CD4-positive, alpha-beta memory T cell (primary cell): Measurements from ENCODE around the gene CUX1. TPM values are rescaled to one million over a fixed set of nuclear protein-coding genes. Genes with fewer than 3 reads are reported as not detected.

Experiments
- CTCF ChIA-PET: fragments of 350-600 bp; sonication (Branson Sonifier 250); formaldehyde crosslinking; loops from one replicate; lab custom pipeline; 2021; ENCODE audit warnings: inconsistent platforms; ENCODE audit not compliant: partially characterized antibody; lab: Charles Lee
- POLR2A ChIA-PET: fragments of 350-600 bp; sonication (Branson Sonifier 250); formaldehyde crosslinking; loops from one replicate; lab custom pipeline; 2021; ENCODE audit not compliant: partially characterized antibody; lab: Charles Lee
- DNase-seq, 5 donors: peaks; one replicate each; pipeline versions ENCODE4 v3.0.0 to v3.0.0-alpha.2; 2020 to 2022; ENCODE audit warnings: mixed read lengths in 1 of 5
- H3K27ac ChIP-seq: one replicate; pipeline ENCODE4 v1.7.0; 2013; ENCODE audit warnings: low read depth, low read length
- H3K27me3 ChIP-seq: 2 replicates; pipeline ENCODE4 v1.7.0; 2013; ENCODE audit warnings: mild to moderate bottlenecking, low read length, moderate library complexity; ENCODE audit not compliant: insufficient read depth
- H3K36me3 ChIP-seq: 2 replicates; pipeline ENCODE4 v1.7.0; 2013; ENCODE audit warnings: mild to moderate bottlenecking, low read length, moderate library complexity; ENCODE audit not compliant: insufficient read depth
- H3K4me1 ChIP-seq: 2 replicates; pipeline ENCODE4 v1.7.0; 2013; ENCODE audit warnings: mild to moderate bottlenecking, low read length, moderate library complexity; ENCODE audit not compliant: insufficient read depth
- H3K4me3 ChIP-seq, 2 donors: one replicate each; pipeline ENCODE4 v1.7.0; 2013; ENCODE audit warnings: low read length in 2 of 2, mild to moderate bottlenecking in 1 of 2
- H3K9me3 ChIP-seq, 2 donors: one replicate each; pipeline ENCODE4 v1.7.0; 2013; ENCODE audit warnings: low read length in 2 of 2, control low read depth in 1 of 2; ENCODE audit not compliant: control insufficient read depth in 1 of 2
- H3K27ac Mint-ChIP-seq, 7 donors: one replicate each; pipeline ENCODE4 v1.8.0; 2020 to 2021; ENCODE audit warnings: mixed read lengths in 7 of 7, mild to moderate bottlenecking in 6 of 7, inconsistent platforms in 3 of 7, moderate library complexity in 3 of 7
- H3K27me3 Mint-ChIP-seq, 2 donors: one replicate each; pipeline ENCODE4 v1.8.0; 2020 to 2021; ENCODE audit warnings: mixed read lengths in 2 of 2
- H3K36me3 Mint-ChIP-seq, 2 donors: one replicate each; pipeline ENCODE4 v1.8.0; 2020 to 2021; ENCODE audit warnings: mixed read lengths in 2 of 2, inconsistent platforms in 1 of 2, mild to moderate bottlenecking in 1 of 2
- H3K4me1 Mint-ChIP-seq, 4 donors: one replicate each; pipeline ENCODE4 v1.8.0; 2020 to 2021; ENCODE audit warnings: mixed read lengths in 4 of 4, mild to moderate bottlenecking in 1 of 4
- H3K4me3 Mint-ChIP-seq, 8 donors: one replicate each; pipeline ENCODE4 v1.8.0; 2020 to 2021; ENCODE audit warnings: mixed read lengths in 8 of 8, mild to moderate bottlenecking in 7 of 8, moderate library complexity in 6 of 8, inconsistent platforms in 3 of 8
- H3K9me3 Mint-ChIP-seq, 8 donors: one replicate each; pipeline ENCODE4 v1.8.0; 2020 to 2021; ENCODE audit warnings: mixed read lengths in 8 of 8, mild to moderate bottlenecking in 5 of 8, inconsistent platforms in 3 of 8, moderate library complexity in 1 of 8
- intact Hi-C: fragments of 100-400 bp; cut with micrococcal nuclease; formaldehyde crosslinking; loops from one replicate; pipeline ENCODE4 v1.15.1; 2023
- polyA plus RNA-seq, 2 donors: library from polyadenylated mRNA; unstranded; fragments of 300-500 nt; fragmentation: Illumina TruSeq; gene quantifications; one replicate each; pipeline ENCODE4 v1.2.3, GENCODE V29; 2021
- total RNA-seq, 2 experiments: library from RNA; stranded (reverse); gene quantifications; one replicate each; pipeline ENCODE4 v1.2.3, GENCODE V29; 2021

Gene CUX1
- total and polyA plus RNA-seq, 4 experiments from 2014 or later = 2.1 to 47.6 (median 36.1) TPM

GRCh38 chr7:102103027-102103372 is 285.6 kb downstream of the CUX1 start:
- Mint-ChIP-seq H3K27ac (no peak overlapping the region), H3K9me3 (peaks cover 0 to 1% (median 0%) of the 10 kb centered on the region in 8 donors), H3K4me3 (no peak overlapping the region), H3K27me3 (no peaks in the 10 kb centered on the region), H3K4me1 (no peaks in the 10 kb centered on the region), H3K36me3 (peaks cover 36 to 41% of the 10 kb centered on the region in 2 donors)
- CTCF ChIA-PET = no interaction called here
- POLR2A ChIA-PET = no interaction called here
- no peaks in the 10 kb centered on the region for H3K27me3 ChIP-seq
- H3K4me1 ChIP-seq = no peaks in the 10 kb centered on the region
- H3K9me3 ChIP-seq = no peaks in the 10 kb centered on the region
- H3K27ac ChIP-seq = no peak overlapping the region
- H3K36me3 ChIP-seq = peaks cover 7% of the 10 kb centered on the region
- DNase-seq = no peak
- H3K4me3 ChIP-seq = no peak overlapping the region
- intact Hi-C loops = no loop called here

- H3K9me3 Mint-ChIP-seq = peaks cover 0 to 1% (median 0%) of the 10 kb centered on the region in 8 donors
- H3K27ac Mint-ChIP-seq = peak overlapping the region in 1 of 7 donors; percentile 4
- no peak overlapping the region for H3K4me3 Mint-ChIP-seq
- H3K4me1 ChIP-seq = no peaks in the 10 kb centered on the region
- H3K4me3 ChIP-seq = no peak overlapping the region
- no peaks in the 10 kb centered on the region for H3K4me1 Mint-ChIP-seq
- no peaks in the 10 kb centered on the region for H3K9me3 ChIP-seq
- peaks cover 34 to 38% of the 10 kb centered on the region in 2 donors for H3K36me3 Mint-ChIP-seq
- no peak overlapping the region for H3K27ac ChIP-seq
- ChIA-PET CTCF (no interaction called here), POLR2A (no interaction called here)
- intact Hi-C loops = no loop called here
- H3K27me3 Mint-ChIP-seq = no peaks in the 10 kb centered on the region
- peaks cover 7% of the 10 kb centered on the region for H3K36me3 ChIP-seq
- H3K27me3 ChIP-seq = no peaks in the 10 kb centered on the region
- no peak for DNase-seq
These were observed 286.8 kb downstream of the CUX1 start for GRCh38 chr7:102104245-102104644.

- H3K36me3 Mint-ChIP-seq = peaks cover 39 to 45% of the 10 kb centered on the region in 2 donors
- Histone ChIP-seq H3K4me1 (no peaks in the 10 kb centered on the region), H3K36me3 (peaks cover 10% of the 10 kb centered on the region), H3K4me3 (no peak overlapping the region), H3K27ac (no peak overlapping the region), H3K9me3 (no peaks in the 10 kb centered on the region), H3K27me3 (no peaks in the 10 kb centered on the region)
- POLR2A ChIA-PET = no interaction called here
- H3K4me3 Mint-ChIP-seq = no peak overlapping the region
- intact Hi-C loops = no loop called here
- H3K27ac Mint-ChIP-seq = peak overlapping the region in 1 of 7 donors; percentile 30
- peaks cover 0 to 1% (median 0%) of the 10 kb centered on the region in 8 donors for H3K9me3 Mint-ChIP-seq
- no peaks in the 10 kb centered on the region for H3K27me3 Mint-ChIP-seq
- H3K4me1 Mint-ChIP-seq = no peaks in the 10 kb centered on the region
- CTCF ChIA-PET = no interaction called here
- DNase-seq = no peak
These were observed 289.2 kb downstream of the CUX1 start for GRCh38 chr7:102106625-102107024.

GRCh38 chr7:102107474-102108104 is 290.2 kb downstream of the CUX1 start:
- H3K4me3 ChIP-seq = no peak overlapping the region
- CTCF ChIA-PET = no interaction called here
- Mint-ChIP-seq H3K4me1 (no peaks in the 10 kb centered on the region), H3K36me3 (peaks cover 39 to 44% of the 10 kb centered on the region in 2 donors), H3K27ac (peak overlapping the region in 1 of 7 donors; percentile 46), H3K9me3 (peaks cover 0 to 1% (median 0%) of the 10 kb centered on the region in 8 donors), H3K4me3 (no peak overlapping the region), H3K27me3 (no peaks in the 10 kb centered on the region)
- DNase-seq = no peak
- no peaks in the 10 kb centered on the region for H3K9me3 ChIP-seq
- peaks cover 10% of the 10 kb centered on the region for H3K36me3 ChIP-seq
- POLR2A ChIA-PET = no interaction called here
- no peaks in the 10 kb centered on the region for H3K27me3 ChIP-seq
- intact Hi-C loops = no loop called here
- no peaks in the 10 kb centered on the region for H3K4me1 ChIP-seq
- no peak overlapping the region for H3K27ac ChIP-seq

GRCh38 chr7:102111061-102112041 is 293.9 kb downstream of the CUX1 start:
- no peak for DNase-seq
- ChIA-PET CTCF (no interaction called here), POLR2A (no interaction called here)
- Histone ChIP-seq H3K27ac (no peak overlapping the region), H3K4me3 (no peak overlapping the region), H3K36me3 (peaks cover 20% of the 10 kb centered on the region), H3K9me3 (no peaks in the 10 kb centered on the region), H3K4me1 (no peaks in the 10 kb centered on the region), H3K27me3 (no peaks in the 10 kb centered on the region)
- Mint-ChIP-seq H3K36me3 (peaks cover 44% of the 10 kb centered on the region in 2 donors), H3K4me3 (no peak overlapping the region), H3K4me1 (no peaks in the 10 kb centered on the region), H3K9me3 (peaks cover 0 to 3% (median 0%) of the 10 kb centered on the region in 8 donors), H3K27ac (no peak overlapping the region), H3K27me3 (no peaks in the 10 kb centered on the region)
- intact Hi-C loops = no loop called here

GRCh38 chr7:102115181-102115580 is 297.8 kb downstream of the CUX1 start:
- ChIA-PET POLR2A (no interaction called here), CTCF (no interaction called here)
- Histone ChIP-seq H3K27me3 (no peaks in the 10 kb centered on the region), H3K4me1 (no peaks in the 10 kb centered on the region), H3K9me3 (no peaks in the 10 kb centered on the region), H3K36me3 (peaks cover 13% of the 10 kb centered on the region), H3K27ac (no peak overlapping the region), H3K4me3 (no peak overlapping the region)
- no peaks in the 10 kb centered on the region for H3K27me3 Mint-ChIP-seq
- H3K4me1 Mint-ChIP-seq = peaks cover 0 to 2% (median under 1%) of the 10 kb centered on the region in 4 donors
- H3K9me3 Mint-ChIP-seq = peaks cover 0 to 3% (median 0%) of the 10 kb centered on the region in 8 donors
- intact Hi-C loops = no loop called here
- H3K27ac Mint-ChIP-seq = peak overlapping the region in 1 of 7 donors; percentile 17
- DNase-seq = no peak
- H3K4me3 Mint-ChIP-seq = peak overlapping the region in 1 of 8 donors; percentile 11
- peaks cover 51 to 56% of the 10 kb centered on the region in 2 donors for H3K36me3 Mint-ChIP-seq

- intact Hi-C loops = no loop called here
- Histone ChIP-seq H3K9me3 (no peaks in the 10 kb centered on the region), H3K4me1 (no peaks in the 10 kb centered on the region), H3K4me3 (no peak overlapping the region), H3K27ac (no peak overlapping the region), H3K27me3 (no peaks in the 10 kb centered on the region), H3K36me3 (peaks cover 13% of the 10 kb centered on the region)
- Mint-ChIP-seq H3K4me3 (no peak overlapping the region), H3K36me3 (peaks cover 52 to 53% of the 10 kb centered on the region in 2 donors), H3K4me1 (peaks cover 0 to 6% (median 3%) of the 10 kb centered on the region in 4 donors), H3K9me3 (peaks cover 0 to 3% (median 0%) of the 10 kb centered on the region in 8 donors), H3K27ac (no peak overlapping the region), H3K27me3 (no peaks in the 10 kb centered on the region)
- CTCF ChIA-PET = no interaction called here
- POLR2A ChIA-PET = no interaction called here
- DNase-seq = no peak
These were observed 298.5 kb downstream of the CUX1 start for GRCh38 chr7:102115931-102116330.
